HG03039 (cell line): ENCODE measurements around the gene SPTBN5.

ENCODE experiments used
- ATAC-seq: cut with Tn5 transposase; IDR thresholded peaks from one replicate; pipeline ENCODE4 v1.9.1; 2021; ENCODE audit warnings: mild to moderate bottlenecking, moderate library complexity; ENCODE audit not compliant: unreplicated experiment

Gene SPTBN5

DNA sequence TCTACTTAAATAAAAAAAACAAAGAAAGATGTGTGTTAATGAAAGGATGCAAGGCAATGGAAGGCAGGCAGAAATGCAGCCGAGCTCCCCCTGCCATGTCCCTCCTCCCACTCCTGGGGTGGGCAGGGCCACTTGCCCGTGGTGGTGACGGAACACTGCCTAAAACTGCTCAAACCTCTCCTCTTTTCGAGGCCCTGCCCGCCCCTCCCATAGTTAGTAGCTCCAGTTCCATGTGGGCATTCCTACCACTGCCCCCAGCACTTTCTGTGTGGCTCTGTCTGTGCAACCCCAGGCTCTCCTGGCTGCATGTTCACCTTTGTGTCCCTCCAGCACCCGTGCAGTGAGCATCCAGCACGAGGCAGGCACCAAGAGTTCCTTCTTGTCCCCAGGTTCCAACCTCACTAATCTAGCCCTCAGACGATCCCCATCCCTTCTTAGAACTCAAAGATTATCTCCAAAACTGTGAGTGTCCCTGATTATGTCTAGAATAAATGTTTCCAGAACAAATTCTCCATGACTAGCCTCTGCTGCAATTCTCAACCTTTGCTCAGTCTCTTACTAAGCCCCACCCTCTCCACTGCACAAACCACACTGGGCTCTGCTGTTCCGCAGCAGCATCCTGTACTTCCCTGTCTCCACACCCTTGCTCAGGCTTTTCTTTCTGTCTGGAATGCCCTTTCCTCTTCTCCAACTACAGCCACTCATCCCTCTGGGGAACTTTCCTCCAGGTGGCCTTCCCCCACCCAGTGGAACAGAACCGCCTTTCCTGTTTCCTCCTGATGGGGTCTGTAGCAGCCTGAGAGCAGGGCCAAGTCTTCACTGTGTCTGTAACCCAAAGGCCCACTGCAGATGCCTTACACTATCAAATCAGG lies 32.6 kb upstream of the SPTBN5 start:
- no peak for ATAC-seq

DNA sequence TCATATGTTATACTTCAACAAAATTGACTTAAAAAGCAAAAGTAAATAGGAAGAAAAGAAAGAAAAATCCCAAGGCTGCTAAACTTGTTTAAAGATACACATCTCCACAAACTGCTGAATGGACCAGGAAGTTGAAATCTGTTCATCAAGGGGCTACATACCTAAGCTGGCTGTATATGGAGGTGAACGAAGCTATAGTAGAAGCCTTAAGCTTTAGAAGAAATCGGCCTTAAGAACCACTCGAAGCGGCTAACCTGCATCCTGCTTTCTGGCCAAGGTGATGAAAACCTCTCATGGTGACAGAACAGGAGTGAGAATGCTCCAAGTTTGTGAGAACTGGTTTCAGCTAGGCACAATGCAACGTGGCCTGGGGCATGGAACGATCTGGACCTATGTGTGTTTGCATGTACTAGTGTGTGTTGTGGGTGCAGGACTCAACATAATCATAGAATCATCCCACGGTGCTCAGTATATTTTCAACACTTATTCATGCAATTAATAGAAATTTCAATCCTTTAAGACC lies 31.3 kb upstream of the SPTBN5 start:
- no peak for ATAC-seq

DNA sequence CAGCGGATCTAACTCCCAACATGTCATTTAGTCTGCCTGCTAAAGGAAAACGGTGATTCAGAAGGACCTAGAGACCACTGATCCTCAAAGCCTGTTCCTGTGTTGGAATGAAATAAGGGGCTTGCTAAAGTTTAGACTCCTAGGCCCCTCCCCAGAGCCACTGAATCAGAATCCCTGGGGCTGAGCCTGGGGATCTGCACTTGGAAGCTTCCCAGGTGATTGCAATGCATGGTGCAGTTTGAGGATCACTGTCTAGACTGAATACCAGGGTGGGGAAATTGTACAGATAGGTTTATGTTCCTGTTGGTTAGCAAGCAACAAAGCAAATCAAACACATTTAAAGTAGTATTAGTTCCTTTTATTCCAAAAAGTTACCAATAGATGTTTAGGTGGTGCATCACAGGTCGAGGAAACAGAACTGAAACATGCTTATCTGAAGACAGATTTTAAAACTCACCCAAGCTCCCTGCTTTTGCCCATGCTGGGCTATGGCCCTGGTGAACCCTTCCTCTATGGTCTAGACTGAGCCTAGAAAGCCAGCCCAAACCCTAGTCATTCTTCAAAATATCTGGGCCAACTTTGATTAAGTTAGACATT lies 29.6 kb upstream of the SPTBN5 start:
- no peak for ATAC-seq

DNA sequence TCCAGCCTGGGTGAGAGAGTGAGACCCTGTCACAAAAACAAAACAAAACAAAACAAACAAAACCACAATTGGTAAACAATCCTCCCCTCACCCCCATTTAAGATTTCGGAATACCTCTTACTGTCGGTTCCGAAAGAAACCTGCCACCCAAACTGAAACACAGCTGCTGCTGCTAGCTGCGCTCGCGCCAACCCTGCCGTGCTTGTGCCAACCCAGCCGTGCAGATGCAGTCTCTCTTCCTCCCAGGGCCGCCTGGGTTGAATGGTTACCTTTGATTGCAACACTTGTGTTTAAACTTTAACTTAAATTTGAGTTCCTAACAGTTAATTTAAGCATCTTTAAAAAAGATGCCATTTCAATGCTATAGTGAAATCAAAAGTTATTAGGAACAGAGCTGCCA lies 28.5 kb upstream of the SPTBN5 start:
- ATAC-seq = no peak

DNA sequence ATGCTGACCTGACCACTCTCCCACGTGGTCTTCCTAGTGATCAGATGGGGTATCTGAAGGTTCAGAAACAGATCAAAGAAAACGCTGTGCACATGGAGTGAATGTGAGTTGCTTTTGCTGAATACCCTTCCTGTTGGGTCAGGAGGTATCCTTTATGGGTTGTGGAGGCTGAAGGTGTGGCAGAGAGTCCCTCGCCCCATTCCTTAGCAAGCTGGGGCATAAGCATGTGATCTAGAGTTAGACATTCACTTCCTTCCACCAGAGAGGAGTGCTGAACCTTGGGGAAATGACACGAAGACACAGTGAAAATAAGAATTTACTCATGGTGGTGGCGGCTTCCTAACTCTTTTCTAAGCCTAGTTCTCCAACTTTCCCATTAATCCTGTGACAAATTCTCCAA lies 27.8 kb upstream of the SPTBN5 start:
- ATAC-seq = no peak

DNA sequence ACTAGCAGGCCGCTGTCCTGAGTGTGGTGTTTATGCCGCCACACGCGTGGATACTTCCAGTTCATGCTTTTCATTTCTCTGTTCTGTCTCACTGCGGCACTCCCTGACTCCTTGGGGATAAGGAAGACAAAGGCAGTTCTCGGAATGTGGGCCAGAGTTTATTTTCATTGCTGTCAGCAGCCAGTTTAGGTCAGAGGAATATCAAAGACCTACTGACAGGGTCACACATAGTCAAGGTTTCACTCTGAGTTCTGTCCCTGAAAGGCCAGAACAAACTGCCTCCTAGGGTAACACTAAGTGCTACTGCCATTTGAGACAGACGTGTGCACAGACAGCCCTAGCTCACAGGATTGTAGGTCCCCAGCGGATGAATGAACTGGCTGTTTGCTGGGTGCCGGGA lies 27.3 kb upstream of the SPTBN5 start:
- ATAC-seq = no peak

DNA sequence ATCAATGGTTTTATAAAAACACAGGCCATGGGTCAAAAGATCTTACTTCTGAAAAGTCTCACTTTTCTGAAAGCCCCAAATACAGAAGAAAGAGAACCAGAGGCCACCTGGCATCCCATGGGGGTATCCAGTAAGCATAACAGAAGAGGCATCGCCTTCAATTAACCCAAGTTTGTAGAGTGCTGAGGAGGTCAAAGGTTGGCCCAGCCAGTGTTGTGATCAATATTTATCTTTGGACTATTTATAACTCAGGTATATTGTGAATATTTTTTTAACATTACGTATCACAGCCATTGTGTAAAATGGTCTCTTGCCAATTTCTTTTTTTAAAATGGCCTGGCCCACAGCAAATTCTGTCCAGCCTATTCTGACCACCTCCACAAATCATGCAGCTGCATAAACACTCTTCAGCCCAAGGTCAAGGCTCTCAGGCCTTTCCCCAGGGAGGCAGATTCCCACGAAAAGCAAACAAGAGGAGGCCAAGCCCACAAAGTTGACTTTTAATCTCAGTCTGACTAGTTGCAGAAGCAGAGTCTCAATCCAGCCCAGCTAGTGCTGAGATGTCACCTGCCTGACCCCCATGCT lies 26.2 kb upstream of the SPTBN5 start:
- ATAC-seq = no peak

DNA sequence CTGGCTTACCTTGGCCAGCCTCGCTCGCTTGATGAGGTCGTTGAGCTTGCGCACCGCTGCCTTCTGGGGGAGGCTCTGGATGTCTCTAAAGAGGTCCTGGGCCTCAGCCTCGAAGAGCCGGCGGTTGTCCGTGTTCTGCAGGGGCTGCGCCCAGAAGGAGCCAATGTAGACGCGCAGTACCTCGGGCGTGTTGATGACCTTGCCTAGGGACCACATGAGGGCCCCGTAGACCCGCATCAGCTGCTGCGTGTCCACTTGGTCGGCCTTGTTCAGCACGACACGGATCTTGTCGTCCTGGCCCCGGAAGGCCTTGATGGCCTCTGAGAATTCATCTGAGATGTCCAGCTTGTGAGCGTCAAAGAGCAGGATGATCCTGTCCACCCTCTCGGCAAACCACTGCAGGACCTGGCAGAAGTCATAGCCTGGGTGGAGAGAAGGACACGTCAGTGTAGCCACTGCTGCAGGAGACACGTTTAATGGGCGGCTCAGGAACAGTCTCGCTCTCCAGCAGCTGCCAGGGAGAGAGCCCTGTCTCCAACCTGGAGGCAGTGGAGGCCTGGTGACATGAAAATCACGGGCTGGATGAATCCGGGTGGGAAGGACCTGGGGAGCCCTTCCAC lies 25.5 kb upstream of the SPTBN5 start:
- ATAC-seq = no peak

DNA sequence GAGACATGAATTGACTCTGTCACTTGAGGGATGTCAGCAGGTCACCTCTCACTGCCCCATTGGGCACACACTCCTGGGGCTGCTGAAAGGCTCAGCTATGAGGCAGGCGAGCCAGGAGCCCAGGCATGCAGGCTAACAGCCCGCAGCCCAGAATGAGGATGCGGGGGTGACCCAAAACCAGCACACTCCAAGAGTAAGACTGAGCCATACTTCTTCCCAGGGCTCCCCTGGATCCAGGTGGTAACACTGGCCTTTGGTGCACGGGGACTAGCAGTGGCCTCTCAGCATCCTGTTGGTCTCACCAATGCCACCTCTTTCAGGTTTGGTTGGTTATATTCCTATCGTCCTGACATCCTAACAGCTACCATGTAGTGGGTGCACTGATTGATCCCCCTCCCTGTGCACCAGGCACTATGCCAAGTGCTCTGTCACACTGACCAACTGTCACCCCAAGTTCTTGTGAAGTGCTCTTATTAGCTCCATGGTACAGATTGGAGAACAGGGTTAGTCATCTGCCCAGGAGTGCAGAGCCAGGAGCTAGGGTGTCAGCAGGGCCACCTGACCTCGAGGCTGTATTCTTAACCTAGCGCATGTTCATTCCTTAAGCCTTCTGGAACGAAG lies 24.8 kb upstream of the SPTBN5 start:
- no peak for ATAC-seq

DNA sequence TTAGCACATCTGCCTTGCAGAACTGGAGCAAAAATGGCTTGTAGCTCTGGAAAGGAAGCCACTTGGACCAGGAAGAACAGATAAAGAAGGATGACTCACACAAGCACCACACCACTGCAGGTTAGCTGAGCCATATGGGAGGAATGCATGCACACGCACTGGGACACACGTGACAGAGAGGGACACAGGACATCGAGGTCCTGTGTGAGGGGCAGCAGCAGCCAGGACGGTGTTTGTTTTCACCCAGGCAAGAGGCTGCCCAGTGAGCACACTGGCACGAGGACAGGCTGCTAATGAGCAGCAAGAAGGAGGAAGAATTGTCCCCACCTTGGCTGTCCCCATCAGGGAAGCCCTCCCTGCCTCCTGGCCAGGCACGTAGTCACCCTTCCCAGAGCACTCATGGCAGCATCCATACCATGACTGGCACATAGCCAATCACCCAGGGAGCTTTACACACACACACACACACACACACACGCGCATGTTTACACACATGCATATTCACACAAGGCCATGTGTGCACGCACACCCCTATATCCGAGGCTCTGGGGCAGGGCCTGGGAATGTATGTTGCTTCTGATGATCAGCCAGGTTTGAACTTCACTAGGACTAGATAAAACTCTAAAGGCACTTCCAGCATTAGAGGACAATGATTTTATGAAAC lies 24.0 kb upstream of the SPTBN5 start:
- no peak for ATAC-seq

DNA sequence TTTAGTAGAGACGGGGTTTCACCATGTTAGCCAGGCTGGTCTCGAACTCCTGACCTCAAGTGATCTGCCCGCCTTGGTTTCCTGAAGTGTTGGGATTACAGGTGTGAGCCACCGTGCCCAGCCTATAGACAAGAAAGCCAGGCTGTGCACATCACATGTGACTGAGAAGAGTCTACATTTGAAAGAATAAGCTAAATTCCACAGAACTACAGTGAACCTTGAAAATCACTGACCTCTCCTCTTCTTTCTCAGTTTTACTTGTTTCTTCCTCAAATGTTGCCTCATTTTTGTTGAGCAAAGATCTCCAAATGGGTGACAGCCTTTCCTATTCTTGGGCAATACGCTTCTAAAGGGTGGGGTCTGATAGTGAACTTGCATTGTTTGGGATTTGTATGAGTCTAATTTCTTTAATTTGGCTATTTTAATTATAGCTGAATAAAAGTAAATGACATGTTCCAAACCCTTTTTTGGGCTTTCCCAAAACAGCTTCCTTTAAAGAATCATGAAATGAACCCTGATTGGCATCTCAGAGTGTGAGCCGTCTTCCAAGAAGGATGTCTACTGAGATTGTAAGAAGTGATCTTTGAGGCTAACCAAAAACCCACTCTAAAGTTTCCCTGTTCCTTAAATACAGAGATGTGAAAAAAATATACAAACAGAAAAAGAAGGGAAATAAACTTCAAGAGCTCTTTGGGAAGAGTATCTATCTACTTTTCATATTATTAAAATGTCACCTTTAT lies 21.6 kb upstream of the SPTBN5 start:
- no peak for ATAC-seq

DNA sequence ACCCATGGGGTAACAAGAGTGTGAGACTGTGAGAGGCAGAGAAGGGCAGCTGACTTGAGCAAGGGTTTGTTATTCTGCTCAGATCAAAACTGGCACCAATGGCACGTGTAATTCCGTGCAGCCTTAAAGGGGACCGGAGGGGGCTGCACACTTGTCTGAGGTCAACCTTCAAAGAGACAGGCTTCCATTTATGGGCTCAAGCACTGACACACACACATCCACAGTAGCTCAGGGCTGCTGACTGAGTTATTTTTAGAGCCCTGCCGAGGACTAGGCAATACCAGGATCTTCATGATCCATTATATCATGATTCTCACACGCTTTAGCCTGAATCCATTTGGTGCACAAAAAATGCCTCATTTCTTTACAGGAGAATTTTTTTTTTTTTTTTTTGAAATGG lies 20.6 kb upstream of the SPTBN5 start:
- no peak for ATAC-seq

DNA sequence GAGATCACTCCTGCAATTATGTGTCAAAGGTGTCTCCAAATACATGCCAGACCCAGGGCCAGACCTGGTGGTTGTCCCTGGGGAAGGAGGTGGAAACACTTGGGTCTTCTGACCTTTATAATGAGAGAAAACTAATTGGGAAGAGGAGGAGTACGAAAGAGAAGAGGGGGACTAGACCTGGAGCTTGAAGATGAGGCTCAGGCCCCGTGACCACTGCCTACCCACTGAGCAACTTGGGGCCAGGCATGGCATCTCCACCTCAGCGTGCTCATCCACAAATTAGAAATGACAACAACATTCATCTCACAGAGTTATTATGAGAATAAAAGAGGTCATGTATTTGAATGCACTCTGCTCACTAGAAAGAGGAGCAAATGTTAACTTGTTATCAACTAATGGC lies 19.4 kb upstream of the SPTBN5 start:
- ATAC-seq = no peak

DNA sequence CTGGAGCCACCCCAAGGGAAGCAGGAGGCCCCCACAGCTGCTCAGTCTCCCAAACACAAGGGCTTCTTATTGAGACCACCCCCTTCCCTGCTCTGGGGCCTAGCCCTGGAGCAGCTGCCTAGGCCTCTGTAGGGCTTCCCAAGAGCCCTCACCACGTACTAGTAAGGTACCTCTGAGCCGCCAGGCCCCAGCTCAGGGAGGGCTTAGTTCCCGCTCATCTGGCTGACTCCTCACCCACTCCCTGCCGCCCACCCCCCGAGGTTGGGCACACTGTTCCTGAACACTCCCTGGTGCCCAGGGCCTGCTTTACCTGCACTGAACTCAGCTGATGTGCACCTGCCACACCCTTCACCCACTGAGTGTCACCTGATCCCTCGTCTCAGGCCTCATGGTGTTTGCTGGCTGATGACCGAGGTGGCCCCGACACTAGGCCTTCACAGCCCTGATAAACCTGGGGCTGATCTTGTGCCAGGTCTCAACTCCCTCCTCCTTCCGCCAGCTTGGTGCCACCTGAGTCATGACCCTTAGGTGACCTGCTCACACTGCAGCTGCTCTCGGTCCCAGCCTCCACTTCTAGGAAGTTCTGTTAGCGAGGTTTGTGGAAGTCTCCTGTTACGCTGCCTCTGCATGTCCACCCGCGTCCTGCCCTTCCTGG lies 18.0 kb upstream of the SPTBN5 start:
- ATAC-seq = no peak

DNA sequence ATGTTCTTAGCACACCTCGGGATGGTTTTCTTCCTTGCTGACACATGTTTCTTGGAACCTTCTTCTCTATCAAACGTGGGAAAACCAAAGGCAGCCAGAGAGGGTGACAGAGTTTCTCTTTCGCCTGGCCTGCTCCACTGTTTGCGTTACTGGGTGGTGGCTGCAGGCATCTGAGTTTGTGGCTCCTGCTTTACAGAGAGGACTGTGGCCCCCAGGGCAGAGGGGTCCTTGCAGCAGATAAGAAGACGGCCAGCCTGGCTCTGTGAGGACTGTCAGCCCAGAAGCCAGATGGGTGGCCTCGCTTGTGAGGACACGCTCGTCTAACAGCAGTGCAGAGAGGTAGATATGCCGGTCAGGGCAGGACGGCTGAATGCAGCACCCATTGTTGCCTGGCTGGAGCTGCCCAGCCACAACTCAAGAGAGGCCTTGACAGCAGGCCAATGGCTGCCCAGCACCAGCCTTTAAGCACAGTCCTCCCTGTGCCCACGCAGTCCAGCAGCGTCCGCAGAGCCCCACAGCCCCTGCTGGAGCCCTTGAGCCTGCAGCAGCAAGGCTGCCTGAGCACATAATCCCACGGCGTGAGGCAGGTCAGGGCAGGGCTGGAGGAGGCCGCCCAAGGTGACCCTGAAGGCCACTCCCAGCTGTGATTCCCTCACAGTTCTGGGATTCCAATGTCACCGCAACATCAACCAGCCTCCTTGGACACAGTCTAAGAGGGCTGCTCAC lies 15.0 kb upstream of the SPTBN5 start:
- ATAC-seq = no peak

DNA sequence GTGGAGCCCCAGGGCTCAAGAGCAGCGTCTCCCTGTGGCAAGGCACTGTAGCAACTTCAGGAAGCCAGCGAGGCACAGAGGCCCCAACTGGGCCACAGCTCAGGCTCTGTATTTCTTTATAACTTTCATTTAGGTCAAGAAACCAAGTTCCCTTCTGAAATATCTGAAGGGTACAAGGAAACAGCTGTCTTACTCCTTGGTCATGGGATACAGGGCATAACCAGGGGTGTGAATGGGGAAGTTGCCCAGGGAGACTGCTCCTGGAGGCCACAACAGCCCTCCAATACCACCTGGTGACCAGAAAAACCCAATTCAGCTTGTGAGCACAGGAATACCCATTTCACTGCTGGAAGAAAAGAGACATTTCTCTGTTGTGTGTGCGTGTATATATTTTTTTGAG lies 13.3 kb upstream of the SPTBN5 start:
- no peak for ATAC-seq

DNA sequence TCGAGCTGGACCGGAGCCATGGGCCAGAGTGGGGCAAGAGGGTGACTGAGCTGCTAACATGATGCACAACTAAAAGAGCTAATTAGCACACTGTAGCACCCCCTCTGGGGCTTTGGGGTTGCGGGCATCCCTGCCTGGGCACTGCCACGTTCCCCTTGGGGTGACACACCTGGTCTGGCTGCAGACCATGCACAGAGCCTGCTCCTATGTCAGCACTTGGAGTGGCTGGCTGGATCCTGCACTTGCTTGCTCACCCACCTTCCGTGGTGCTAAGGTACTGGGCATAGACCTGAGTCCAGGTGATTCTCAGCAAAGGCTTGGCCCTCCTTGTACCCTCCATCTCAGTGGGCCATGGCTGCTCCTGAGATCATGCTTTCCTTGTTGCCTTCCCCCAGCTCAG lies 12.8 kb upstream of the SPTBN5 start:
- ATAC-seq = no peak

DNA sequence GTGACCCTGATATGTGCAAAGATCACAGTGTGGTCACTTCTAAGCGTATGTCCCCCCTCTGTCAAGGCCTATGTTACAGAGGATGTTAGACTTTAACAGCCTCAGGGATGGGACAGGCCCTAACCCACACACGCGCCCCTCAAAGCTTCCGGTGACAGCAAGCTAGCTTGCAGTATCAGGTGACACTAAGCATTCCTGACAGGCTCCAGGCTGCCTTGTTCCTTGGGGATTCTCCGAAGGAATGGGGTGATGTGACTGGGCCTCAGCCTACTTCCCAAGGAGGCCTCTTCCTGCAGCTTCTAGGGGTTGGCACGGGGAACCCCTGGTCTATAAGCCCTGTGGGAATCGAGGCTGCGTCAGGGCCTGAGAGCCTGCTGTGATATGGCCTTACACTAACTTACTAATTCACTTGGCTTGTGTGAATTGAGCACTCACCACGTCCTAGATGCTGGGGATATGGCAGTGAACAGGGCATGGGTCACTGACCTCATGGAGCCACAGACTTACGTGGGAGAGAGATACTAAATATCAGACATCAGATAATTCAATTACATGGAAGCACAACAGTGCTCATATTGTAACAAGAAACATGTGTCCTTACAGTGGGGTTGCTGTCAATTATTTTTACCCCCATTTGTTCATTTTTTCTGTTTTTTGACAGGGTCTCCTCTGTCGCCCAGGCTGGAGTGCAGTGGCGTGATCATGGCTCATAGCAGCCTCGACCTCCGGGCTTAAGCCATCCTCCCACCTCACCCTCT lies 11.4 kb upstream of the SPTBN5 start:
- ATAC-seq = no peak
